Epithelial cell of proximal tubule (primary cell): ENCODE data around the gene CYP2C8. TPM values are rescaled to one million over a fixed set of nuclear protein-coding genes. Genes with fewer than 3 reads are reported as not detected.

Source experiments
- DNase-seq: peaks from one replicate; pipeline ENCODE4 v3.0.0-alpha.2; 2011; ENCODE audit warnings: low read depth
- H3K4me3 ChIP-seq: 2 replicates; pipeline ENCODE4 v1.5.1; 2011; ENCODE audit warnings: low read depth, mild to moderate bottlenecking, low read length
- CTCF ChIP-seq: conservative IDR thresholded peaks from 2 replicates; pipeline ENCODE4 v1.5.1; 2012; ENCODE audit warnings: low read depth, mild to moderate bottlenecking, low read length
- total RNA-seq: library from RNA; depleted of rRNA; stranded (reverse); fragments of >200 nt; gene quantifications from 2 replicates; pipeline ENCODE4 v1.2.3, GENCODE V29; 2015

Gene CYP2C8
- total RNA-seq, 1 donor from 2014 or later, result not detected

GRCh38 chr10:95031656-95032055, 37.6 kb downstream of the CYP2C8 start:
- no peak overlapping the region for H3K4me3 ChIP-seq
- no peak for TF ChIP-seq CTCF
- DNase-seq, result no peak

DNA sequence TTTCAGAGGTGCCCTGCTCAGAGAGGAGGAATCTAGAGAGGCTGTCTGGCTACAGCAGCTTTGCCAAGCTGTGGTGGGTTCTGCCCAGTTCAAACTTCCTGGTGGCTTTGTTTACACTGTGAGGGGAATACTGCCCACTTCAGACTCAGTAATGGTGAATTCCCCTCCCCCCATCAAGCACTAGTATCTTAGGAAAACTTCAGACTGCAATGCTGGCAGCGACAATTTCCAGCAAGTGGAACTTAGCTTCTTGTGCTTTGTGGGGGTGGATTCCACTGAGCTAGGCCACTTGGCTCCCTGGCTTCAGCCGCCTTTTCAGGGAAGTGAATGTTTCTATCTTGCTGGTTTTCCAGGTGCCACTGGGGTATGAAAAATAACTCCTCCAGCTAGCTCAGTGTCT, 42.8 kb downstream of the CYP2C8 start:
- DNase-seq, result no peak
- TF ChIP-seq CTCF, result no peak
- no peak overlapping the region for H3K4me3 ChIP-seq

- peak; percentile 18 for DNase-seq
- no peak overlapping the region for H3K4me3 ChIP-seq
- no peak for TF ChIP-seq CTCF
Observed at GRCh38 chr10:94997741-94998174, 71.5 kb downstream of the CYP2C8 start.

DNA sequence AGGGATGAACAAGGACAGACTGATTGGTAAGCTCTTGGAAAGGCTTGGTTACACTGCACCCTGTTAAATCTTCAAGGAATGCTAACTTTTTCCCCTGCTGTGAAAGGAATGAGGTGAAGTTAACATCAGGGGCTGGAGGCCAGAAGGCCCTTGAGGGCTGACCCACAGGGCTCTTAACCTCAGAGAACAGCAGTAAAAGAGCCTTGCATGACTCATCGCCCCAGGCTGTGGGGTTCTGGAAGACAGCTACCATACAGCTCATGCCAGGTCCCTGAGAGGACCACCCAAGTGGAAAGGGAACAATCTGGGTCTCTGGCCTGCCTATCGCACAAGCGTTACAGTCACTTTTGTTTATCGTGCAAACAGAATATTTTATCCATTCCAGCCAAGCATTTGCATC, 76.5 kb downstream of the CYP2C8 start:
- TF ChIP-seq CTCF, result no peak
- no peak overlapping the region for H3K4me3 ChIP-seq
- no peak for DNase-seq

- no peak for DNase-seq
- H3K4me3 ChIP-seq, result no peak overlapping the region
- TF ChIP-seq CTCF, result no peak
Observed at GRCh38 chr10:94991243-94991888, 77.9 kb downstream of the CYP2C8 start.

GRCh38 chr10:94989192-94989591, 80.1 kb downstream of the CYP2C8 start:
- TF ChIP-seq CTCF, result no peak
- H3K4me3 ChIP-seq, result no peak overlapping the region
- no peak for DNase-seq

Other genes starting within 250 kb of the CYP2C8 start
- 1.0 TPM in 1 of 2 replicates, not detected in the other for gene CYP2C9, start 130.8 kb downstream of the CYP2C8 start, total RNA-seq
- not detected in 2 replicates for gene ACSM6, start 124.7 kb upstream of the CYP2C8 start, total RNA-seq
- gene PDLIM1, start 221.5 kb upstream of the CYP2C8 start, total RNA-seq, result 43.8 and 117 TPM in 2 replicates